Globus pallidus (tissue), 1 donor: ENCODE data around the gene NTM.
"Not testable (repeated sequence)": the region's sequence is repeated elsewhere in the genome, so short reads cannot be mapped to it uniquely, and the experiment has no call there.

ENCODE experiments used
- DNase-seq: peaks from one replicate; pipeline ENCODE4 v3.0.0-alpha.2; 2015; ENCODE audit warnings: low spot score

NTM gene

GRCh38 chr11:131422029-131422428, 51.6 kb downstream of the NTM start:
- no peak for DNase-seq

DNA sequence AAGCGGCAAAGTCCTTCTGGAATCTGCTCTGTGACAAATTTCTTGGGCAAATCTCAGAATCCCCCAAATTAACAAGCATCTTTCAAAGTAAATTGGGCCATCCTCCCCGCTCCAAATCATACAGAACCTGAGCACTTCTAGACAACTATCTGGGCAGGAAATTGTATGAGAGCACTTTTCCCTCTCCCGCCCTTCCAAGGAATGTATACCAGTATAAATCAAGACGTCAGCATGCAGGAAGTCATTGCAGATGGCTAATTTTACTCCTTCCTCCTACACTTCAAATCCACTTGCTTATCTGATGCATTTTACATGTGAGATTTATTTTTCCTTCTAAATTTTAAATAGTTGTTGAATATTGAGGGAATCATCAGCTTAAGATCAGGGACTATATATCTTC, 52.1 kb downstream of the NTM start:
- DNase-seq, result no peak

- DNase-seq, result no peak
These were observed 53.3 kb downstream of the NTM start for GRCh38 chr11:131423688-131424087.

GRCh38 chr11:131424257-131424876, 54.0 kb downstream of the NTM start:
- DNase-seq, result not testable (repeated sequence)

GRCh38 chr11:131425285-131425684, 54.9 kb downstream of the NTM start:
- no peak for DNase-seq

DNA sequence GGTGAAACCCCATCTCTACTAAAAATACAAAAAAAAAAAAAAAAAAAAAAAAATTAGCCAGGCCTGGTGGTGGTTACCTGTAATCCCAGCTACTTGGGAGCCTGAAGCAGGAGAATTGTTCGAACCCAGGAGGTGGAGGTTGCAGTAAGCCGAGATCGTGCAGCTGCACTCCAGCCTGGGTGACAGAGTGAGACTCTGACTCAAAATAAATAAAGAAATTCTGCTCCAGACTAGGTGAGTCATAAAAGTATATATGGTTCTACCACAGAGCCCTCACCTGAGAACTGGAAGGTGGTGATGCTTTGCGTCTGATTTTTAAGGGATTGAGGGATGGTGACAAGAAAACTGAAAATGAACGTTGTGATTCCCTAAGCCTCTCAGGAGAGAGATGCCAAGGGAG, 58.4 kb downstream of the NTM start:
- DNase-seq, result no peak

DNA sequence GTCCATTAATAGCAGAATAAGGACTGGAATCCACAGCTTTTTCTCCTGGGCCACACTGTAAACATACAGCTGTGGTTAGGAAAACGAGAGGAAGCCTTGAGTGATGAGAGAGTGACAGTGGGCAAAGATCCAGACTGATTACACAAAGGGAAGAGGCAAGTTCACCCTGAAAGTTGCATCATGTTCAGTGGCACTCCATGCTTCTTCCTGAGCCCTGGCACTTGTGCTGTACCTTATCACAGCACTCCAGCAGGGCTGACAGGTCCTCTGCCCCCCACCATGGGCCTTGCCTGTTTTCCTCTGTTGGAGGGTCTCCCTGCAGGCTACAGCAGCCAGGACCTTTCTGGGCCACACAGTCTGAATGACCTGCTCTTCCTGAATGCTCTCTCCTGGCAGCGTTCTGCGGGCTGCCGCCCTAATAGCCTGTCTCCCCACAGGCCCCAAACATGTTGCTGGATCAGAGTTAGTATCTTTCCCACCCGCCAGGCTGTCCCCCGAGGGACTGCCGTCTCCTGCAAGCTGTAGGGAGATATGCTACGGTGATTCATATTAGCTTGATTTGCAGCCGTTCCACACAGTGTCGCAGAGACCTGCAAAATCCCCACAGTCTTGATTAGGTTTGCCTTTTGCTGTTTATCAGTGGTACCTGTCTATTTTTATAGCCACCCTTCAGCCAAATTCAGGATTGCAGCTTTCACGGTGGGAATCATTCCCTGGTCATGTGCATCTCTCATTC, 60.2 kb downstream of the NTM start:
- peak; percentile 30 for DNase-seq

DNA sequence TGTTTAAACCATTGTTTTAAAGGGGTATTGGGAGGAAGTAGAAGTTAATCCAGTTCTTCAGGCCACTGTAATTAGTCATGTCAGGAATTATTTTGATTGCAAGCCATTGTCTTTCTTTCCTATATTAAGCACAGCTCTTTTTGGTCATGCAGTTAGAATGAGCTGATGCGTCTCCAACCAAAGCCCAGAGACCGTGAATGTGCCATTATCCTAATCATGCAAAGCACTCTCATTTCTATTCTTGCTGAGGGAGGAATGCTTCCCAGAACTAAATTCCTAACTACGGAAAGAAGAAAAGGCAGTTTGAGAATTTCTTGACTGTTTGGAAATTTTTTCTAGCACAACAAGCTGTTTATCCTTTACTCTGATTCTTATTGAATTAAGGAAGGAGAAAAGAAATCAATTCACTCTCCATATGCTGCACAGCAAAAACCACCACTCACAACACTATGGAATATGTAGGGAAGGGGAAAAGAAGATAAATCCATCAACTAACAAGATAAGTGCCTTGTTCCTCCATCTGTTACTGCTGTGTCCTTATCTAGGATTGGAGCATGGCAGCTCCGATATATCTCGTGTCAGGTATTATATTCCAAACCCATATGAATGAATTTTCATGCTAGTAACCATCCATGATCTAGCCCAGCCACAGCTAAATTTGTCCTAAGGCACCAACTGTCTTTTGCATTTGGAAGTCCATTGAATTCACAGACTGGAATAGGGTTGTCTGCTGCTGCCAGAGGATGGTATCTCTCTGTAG, 70.8 kb downstream of the NTM start:
- peak; percentile 29 for DNase-seq

DNA sequence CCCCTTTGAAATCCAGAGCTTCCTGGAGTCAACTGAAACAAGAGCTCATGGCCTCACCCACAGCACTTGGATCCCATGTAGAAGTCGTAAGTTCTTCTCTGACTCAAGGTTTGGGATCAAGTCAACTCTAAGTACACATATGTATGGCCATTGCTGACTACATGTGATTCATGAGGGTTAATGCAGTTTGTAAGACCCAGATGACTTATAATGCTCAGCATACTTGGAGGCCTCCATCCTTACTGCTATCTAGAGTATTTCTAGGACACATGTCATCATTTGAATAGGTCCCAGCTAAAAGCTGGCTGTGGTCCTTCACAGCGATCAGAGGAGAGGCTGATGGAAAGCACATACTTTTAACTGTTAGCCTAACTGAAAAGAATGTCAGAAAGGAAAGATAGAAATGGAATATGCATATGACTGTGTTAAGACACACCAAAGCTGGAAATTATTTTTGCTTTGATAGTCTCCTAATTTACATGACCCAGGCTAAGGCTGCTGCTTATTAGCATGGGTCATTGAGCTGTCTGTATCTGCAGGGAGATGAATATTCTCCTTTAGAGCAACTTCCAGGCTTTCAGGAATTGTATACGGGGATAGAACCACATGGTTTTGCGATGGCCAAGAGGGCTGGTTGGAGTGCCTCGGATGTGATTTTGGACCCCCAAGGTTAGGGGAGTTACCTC, 76.3 kb downstream of the NTM start:
- no peak for DNase-seq

DNA sequence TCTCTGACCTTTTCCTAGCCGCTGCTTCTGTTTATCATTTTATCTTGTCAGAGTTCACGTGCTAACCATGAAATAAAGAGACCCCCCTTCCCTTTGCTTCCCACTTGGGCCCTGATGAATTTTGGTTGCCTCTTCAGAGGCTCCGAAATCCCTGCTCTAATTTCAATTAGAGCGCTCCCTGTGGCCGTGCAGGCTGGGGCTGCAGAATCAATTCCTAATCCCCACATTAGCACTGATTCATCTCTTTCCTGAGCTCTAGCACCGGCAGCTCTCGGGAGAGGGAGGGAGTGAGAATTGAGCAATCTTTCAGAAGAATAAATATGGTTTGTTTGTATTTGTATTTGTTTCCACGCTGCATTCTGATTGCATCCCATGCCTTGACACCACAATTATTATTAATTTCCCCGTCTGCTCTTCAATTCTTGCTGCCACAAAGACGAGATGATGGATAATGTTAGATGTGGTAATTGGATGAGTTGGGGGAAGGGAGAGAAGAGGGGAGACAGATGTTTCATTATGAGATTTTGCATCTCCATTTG, 76.9 kb downstream of the NTM start:
- DNase-seq, result no peak

DNA sequence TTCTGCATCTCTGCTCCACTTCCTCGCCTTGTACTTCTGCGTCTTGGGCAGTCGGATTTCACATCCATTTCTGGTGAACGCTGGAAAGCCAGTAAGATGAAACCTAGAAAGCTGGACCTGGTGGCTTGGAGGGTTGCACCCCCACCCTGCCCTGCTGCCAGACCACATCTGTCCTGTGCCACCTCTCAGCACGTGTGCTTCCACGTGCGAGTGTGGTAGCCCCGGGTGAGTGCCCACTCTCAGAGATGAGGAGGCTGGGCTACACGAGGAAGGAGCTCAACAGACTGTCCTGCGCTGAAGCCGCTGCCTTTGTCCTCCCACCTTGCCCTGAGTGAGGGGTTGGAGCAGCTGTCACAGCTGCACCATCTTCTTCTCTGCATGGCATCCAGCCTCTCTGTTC, 77.5 kb downstream of the NTM start:
- DNase-seq, result no peak

DNA sequence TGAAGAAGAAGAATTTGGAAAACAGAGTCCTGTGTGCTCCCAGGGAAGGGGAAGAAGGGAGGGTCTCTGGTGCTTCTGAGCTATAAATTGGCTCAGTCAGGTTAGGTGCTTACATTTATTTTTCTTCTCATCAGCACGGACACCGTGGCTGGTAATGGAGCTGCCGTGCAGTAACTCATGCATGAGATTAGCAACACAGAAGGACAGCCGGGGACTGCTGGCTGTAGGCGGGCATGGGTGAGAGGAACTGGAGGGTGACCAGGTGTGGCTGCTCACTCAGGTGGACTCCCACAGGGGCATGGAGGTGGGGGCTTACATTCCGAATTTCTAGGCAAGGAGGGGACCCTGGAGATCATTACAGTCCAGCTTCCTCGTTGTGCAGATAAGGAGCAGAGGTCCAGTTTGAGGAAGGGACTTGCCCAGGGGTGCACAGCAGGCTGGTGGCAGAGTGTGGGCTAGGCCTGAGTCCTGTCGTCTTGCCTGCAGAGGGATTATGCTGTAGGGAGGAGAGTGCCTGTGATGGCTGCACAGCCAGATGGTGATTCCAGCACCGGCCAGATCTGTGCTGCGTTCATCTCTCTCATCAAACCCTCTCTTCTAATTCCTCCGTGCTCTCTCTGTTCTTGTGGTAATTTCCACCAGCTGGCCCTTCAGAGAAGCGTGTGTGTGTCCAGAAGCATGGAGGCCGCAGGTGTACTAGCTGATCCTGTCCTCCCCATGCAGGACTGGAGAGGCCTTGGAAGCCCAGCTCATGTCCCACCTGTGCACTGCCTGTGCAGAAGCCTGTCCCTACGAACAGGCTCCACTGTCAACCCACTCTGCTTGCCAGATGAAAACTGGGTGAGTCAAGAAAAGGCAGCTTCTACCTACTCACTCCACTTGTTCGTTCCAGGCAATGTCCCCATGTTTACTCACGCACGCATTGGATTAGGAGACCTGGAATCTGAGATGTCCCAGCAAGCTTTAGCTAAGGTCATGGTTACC, 78.9 kb downstream of the NTM start:
- no peak for DNase-seq

DNA sequence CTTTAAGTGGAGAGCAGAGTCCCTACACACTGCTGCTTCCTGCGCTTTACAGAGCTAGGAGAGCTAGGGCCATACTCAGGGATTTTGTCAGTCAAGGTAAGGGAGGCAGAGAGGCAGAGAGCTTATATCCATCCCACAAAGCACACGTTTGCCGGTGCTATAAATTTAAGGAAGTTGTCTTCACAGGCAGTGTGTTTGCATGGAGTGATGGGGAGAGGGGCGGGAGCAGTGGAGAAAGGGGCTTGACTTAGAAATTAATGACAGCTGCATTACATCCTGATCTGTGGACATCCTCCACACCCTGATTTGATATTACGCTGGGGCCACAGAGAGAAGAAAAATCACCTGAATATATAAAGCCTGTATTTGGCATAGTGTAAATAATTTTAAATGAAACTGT, 84.1 kb downstream of the NTM start:
- DNase-seq, result no peak

- no peak for DNase-seq
These were observed 84.6 kb downstream of the NTM start for GRCh38 chr11:131454989-131455388.

- DNase-seq, result no peak
These were observed 85.7 kb downstream of the NTM start for GRCh38 chr11:131455843-131456704.

GRCh38 chr11:131457163-131457562, 86.7 kb downstream of the NTM start:
- no peak for DNase-seq

DNA sequence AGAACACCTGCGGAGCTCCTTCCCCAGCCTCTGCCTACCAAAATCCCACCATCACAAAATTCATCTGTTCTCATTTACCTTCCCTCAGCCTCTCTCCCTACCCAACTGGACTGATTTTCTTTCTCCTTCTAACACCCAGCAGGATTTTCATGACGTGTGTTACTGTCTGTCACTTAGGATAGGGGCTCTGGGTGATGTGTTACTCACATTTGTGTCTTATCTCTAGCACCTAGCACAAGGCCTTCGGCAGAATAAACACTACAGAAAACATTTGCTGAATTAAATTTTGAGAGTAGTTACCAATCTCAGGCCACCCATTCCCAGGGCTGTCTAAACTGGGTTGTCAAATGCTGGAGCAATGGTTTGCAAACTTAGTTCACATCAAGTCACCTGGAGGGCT, 88.0 kb downstream of the NTM start:
- DNase-seq, result no peak

- DNase-seq, result no peak
These were observed 90.5 kb downstream of the NTM start for GRCh38 chr11:131460931-131461330.

DNA sequence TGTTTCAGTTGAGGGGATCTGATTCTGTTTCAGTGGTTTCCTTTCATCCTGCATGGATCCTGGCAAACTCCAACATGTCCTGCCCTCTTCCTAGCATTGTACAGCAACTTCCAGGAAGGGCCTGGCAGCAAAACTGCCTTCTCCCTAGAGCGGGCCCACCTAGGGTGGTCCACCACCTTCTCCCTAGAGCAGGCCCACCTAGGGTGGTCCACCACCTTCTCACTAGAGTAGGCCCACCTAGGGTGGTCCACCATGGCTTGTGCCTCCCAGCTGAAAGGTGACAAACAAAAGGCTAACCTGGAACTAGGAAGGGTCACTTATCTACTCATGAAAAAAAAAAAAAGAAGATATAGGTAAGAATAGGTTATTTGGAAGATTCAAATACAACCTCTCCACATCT, 92.2 kb downstream of the NTM start:
- no peak for DNase-seq

GRCh38 chr11:131463162-131463561, 92.7 kb downstream of the NTM start:
- no peak for DNase-seq
